ENCODE measurements around the gene AGXT2. TPM values are rescaled to one million over a fixed set of nuclear protein-coding genes. Genes with fewer than 3 reads are reported as not detected.
A peak's percentile ranks its signal among the peaks of the same experiment; 100 is the strongest.

Gene AGXT2
- total RNA-seq, 1 donor from 2014 or later = not detected

GRCh38 chr5:34959323-34959722 lies 88.4 kb downstream of the AGXT2 start:
- no peak for TF ChIP-seq CTCF (IDR thresholded peaks at IDR 0.05)
- no peaks in the 10 kb centered on the region for H3K9me3 Mint-ChIP-seq (ENCODE audit: low read depth)
- peaks cover 8% of the 10 kb centered on the region for H3K36me3 Mint-ChIP-seq (ENCODE audit: low read depth)
- H3K4me1 Mint-ChIP-seq (ENCODE audit: low read depth) = no peaks in the 10 kb centered on the region
- DNase-seq (ENCODE audit: low spot score) = no peak
- no peak overlapping the region for H3K4me3 Mint-ChIP-seq (ENCODE audit: unreplicated experiment)
- H3K27ac Mint-ChIP-seq (ENCODE audit: unreplicated experiment) = no peak overlapping the region
- no peaks in the 10 kb centered on the region for H3K27me3 Mint-ChIP-seq (ENCODE audit: low read depth)

- H3K4me3 Mint-ChIP-seq (ENCODE audit: unreplicated experiment) = no peak overlapping the region
- TF ChIP-seq CTCF (IDR thresholded peaks at IDR 0.05) = peak; percentile 76
- no peak for DNase-seq (ENCODE audit: low spot score)
- peaks cover 13% of the 10 kb centered on the region for H3K36me3 Mint-ChIP-seq (ENCODE audit: low read depth)
- no peaks in the 10 kb centered on the region for H3K9me3 Mint-ChIP-seq (ENCODE audit: low read depth)
- no peaks in the 10 kb centered on the region for H3K27me3 Mint-ChIP-seq (ENCODE audit: low read depth)
- no peak overlapping the region for H3K27ac Mint-ChIP-seq (ENCODE audit: unreplicated experiment)
- H3K4me1 Mint-ChIP-seq (ENCODE audit: low read depth) = no peaks in the 10 kb centered on the region
Measured at GRCh38 chr5:34957857-34958690, 89.7 kb downstream of the AGXT2 start.

GRCh38 chr5:34957321-34957720 lies 90.4 kb downstream of the AGXT2 start:
- no peak overlapping the region for H3K27ac Mint-ChIP-seq (ENCODE audit: unreplicated experiment)
- H3K4me3 Mint-ChIP-seq (ENCODE audit: unreplicated experiment) = no peak overlapping the region
- H3K36me3 Mint-ChIP-seq (ENCODE audit: low read depth) = peaks cover 14% of the 10 kb centered on the region
- H3K4me1 Mint-ChIP-seq (ENCODE audit: low read depth) = no peaks in the 10 kb centered on the region
- TF ChIP-seq CTCF (IDR thresholded peaks at IDR 0.05) = no peak
- no peak for DNase-seq (ENCODE audit: low spot score)
- no peaks in the 10 kb centered on the region for H3K27me3 Mint-ChIP-seq (ENCODE audit: low read depth)
- no peaks in the 10 kb centered on the region for H3K9me3 Mint-ChIP-seq (ENCODE audit: low read depth)

Other genes with a start within 250 kb of the AGXT2 start
- 1.0 TPM in 1 of 3 replicates, not detected in the others for gene TTC23L, start 208.8 kb downstream of the AGXT2 start, total RNA-seq
- 20.3 to 24.7 TPM (median 20.5 TPM) in 3 replicates for gene RAD1, start 132.4 kb downstream of the AGXT2 start, total RNA-seq
- gene BRIX1, start 132.2 kb downstream of the AGXT2 start, total RNA-seq = 14.7 to 24.1 TPM (median 15.7 TPM) in 3 replicates
- 37.3 to 45.4 TPM (median 39.3 TPM) in 3 replicates for gene DNAJC21, start 118.4 kb downstream of the AGXT2 start, total RNA-seq
- gene PRLR, start 182.5 kb upstream of the AGXT2 start, total RNA-seq = 0.05 to 0.19 TPM in 2 of 3 replicates, not detected in the other

Measured in chondrocyte (in vitro differentiated cells).